ENCODE results near the gene MAGEB17. TPM values are rescaled to one million over a fixed set of nuclear protein-coding genes. Genes with fewer than 3 reads are reported as not detected.
"Not testable (repeated sequence)": the region's sequence is repeated elsewhere in the genome, so short reads cannot be mapped to it uniquely, and the experiment has no call there.

Gene MAGEB17
- total RNA-seq, 1 donor from 2014 or later = not detected

- no peak for DNase-seq (ENCODE audit: low spot score)
- Mint-ChIP-seq H3K36me3 (ENCODE audit: low read depth) (no peaks in the 10 kb centered on the region), H3K9me3 (no peaks in the 10 kb centered on the region), H3K27me3 (ENCODE audit: insufficient read depth) (peaks cover 2% of the 10 kb centered on the region), H3K4me1 (ENCODE audit: low read depth) (no peaks in the 10 kb centered on the region), H3K27ac (no peak overlapping the region), H3K4me3 (no peak overlapping the region)
- intact Hi-C loops (cut with micrococcal nuclease) = no loop called here
These were observed 2.5 kb upstream of the MAGEB17 start for GRCh38 chrX:16164748-16165147.

GRCh38 chrX:16171039-16171438 lies 3.8 kb downstream of the MAGEB17 start:
- no peak for DNase-seq (ENCODE audit: low spot score)
- no peak overlapping the region for H3K27ac Mint-ChIP-seq
- no peaks in the 10 kb centered on the region for H3K9me3 Mint-ChIP-seq
- no peak overlapping the region for H3K4me3 Mint-ChIP-seq
- intact Hi-C loops (cut with micrococcal nuclease) = no loop called here
- H3K36me3 Mint-ChIP-seq (ENCODE audit: low read depth) = no peaks in the 10 kb centered on the region
- peaks cover 3% of the 10 kb centered on the region for H3K27me3 Mint-ChIP-seq (ENCODE audit: insufficient read depth)
- H3K4me1 Mint-ChIP-seq (ENCODE audit: low read depth) = no peaks in the 10 kb centered on the region

- DNase-seq (ENCODE audit: low spot score) = no peak
- H3K27ac Mint-ChIP-seq = no peak overlapping the region
- no peak overlapping the region for H3K4me3 Mint-ChIP-seq
- H3K27me3 Mint-ChIP-seq (ENCODE audit: insufficient read depth) = peaks cover 3% of the 10 kb centered on the region
- H3K4me1 Mint-ChIP-seq (ENCODE audit: low read depth) = no peaks in the 10 kb centered on the region
- H3K36me3 Mint-ChIP-seq (ENCODE audit: low read depth) = no peaks in the 10 kb centered on the region
- no peaks in the 10 kb centered on the region for H3K9me3 Mint-ChIP-seq
- intact Hi-C loops (cut with micrococcal nuclease) = no loop called here
These were observed 4.7 kb downstream of the MAGEB17 start for GRCh38 chrX:16171944-16172343.

GRCh38 chrX:16172391-16172790 lies 5.1 kb downstream of the MAGEB17 start:
- intact Hi-C loops (cut with micrococcal nuclease) = no loop called here
- Mint-ChIP-seq H3K9me3 (no peaks in the 10 kb centered on the region), H3K4me1 (ENCODE audit: low read depth) (no peaks in the 10 kb centered on the region), H3K36me3 (ENCODE audit: low read depth) (no peaks in the 10 kb centered on the region), H3K4me3 (no peak overlapping the region), H3K27me3 (ENCODE audit: insufficient read depth) (peaks cover 3% of the 10 kb centered on the region), H3K27ac (no peak overlapping the region)
- DNase-seq (ENCODE audit: low spot score) = no peak

GRCh38 chrX:16175329-16176061 lies 8.2 kb downstream of the MAGEB17 start:
- Mint-ChIP-seq H3K27me3 (ENCODE audit: insufficient read depth) (peaks cover 3% of the 10 kb centered on the region), H3K36me3 (ENCODE audit: low read depth) (no peaks in the 10 kb centered on the region), H3K4me1 (ENCODE audit: low read depth) (no peaks in the 10 kb centered on the region)

GRCh38 chrX:16177260-16177659 lies 10.0 kb downstream of the MAGEB17 start:
- no peaks in the 10 kb centered on the region for H3K36me3 Mint-ChIP-seq (ENCODE audit: low read depth)
- H3K4me3 Mint-ChIP-seq = no peak overlapping the region
- no peak for DNase-seq (ENCODE audit: low spot score)
- H3K4me1 Mint-ChIP-seq (ENCODE audit: low read depth) = no peaks in the 10 kb centered on the region
- H3K27me3 Mint-ChIP-seq (ENCODE audit: insufficient read depth) = peaks cover 3% of the 10 kb centered on the region
- H3K27ac Mint-ChIP-seq = no peak overlapping the region
- intact Hi-C loops (cut with micrococcal nuclease) = no loop called here
- H3K9me3 Mint-ChIP-seq = no peaks in the 10 kb centered on the region

More at GRCh38 chrX:16175329-16176061, 8.2 kb downstream of the MAGEB17 start:
- no peak for DNase-seq (ENCODE audit: low spot score)
- no peak overlapping the region for H3K4me3 Mint-ChIP-seq
- no peak overlapping the region for H3K27ac Mint-ChIP-seq
- intact Hi-C loops (cut with micrococcal nuclease) = no loop called here
- H3K9me3 Mint-ChIP-seq = no peaks in the 10 kb centered on the region

GRCh38 chrX:16183843-16184242 lies 16.6 kb downstream of the MAGEB17 start:
- DNase-seq (ENCODE audit: low spot score); H3K4me3 Mint-ChIP-seq; H3K27me3 Mint-ChIP-seq (ENCODE audit: insufficient read depth); H3K36me3 Mint-ChIP-seq (ENCODE audit: low read depth); intact Hi-C loops (cut with micrococcal nuclease); H3K4me1 Mint-ChIP-seq (ENCODE audit: low read depth); H3K27ac Mint-ChIP-seq; H3K9me3 Mint-ChIP-seq: not testable (repeated sequence)

- H3K4me3 Mint-ChIP-seq = no peak overlapping the region
- intact Hi-C loops (cut with micrococcal nuclease) = no loop called here
- peaks cover 6% of the 10 kb centered on the region for H3K4me1 Mint-ChIP-seq (ENCODE audit: low read depth)
- no peaks in the 10 kb centered on the region for H3K9me3 Mint-ChIP-seq
- H3K27me3 Mint-ChIP-seq (ENCODE audit: insufficient read depth) = no peaks in the 10 kb centered on the region
- no peak overlapping the region for H3K27ac Mint-ChIP-seq
- no peak for DNase-seq (ENCODE audit: low spot score)
- no peaks in the 10 kb centered on the region for H3K36me3 Mint-ChIP-seq (ENCODE audit: low read depth)
These were observed 18.4 kb downstream of the MAGEB17 start for GRCh38 chrX:16185725-16186136.

GRCh38 chrX:16186380-16187007 lies 19.2 kb downstream of the MAGEB17 start:
- intact Hi-C loops (cut with micrococcal nuclease) = no loop called here
- Mint-ChIP-seq H3K27me3 (ENCODE audit: insufficient read depth) (no peaks in the 10 kb centered on the region), H3K9me3 (no peaks in the 10 kb centered on the region), H3K4me1 (ENCODE audit: low read depth) (peaks cover 6% of the 10 kb centered on the region), H3K4me3 (no peak overlapping the region), H3K27ac (no peak overlapping the region), H3K36me3 (ENCODE audit: low read depth) (no peaks in the 10 kb centered on the region)
- DNase-seq (ENCODE audit: low spot score) = no peak

GRCh38 chrX:16187024-16187760 lies 19.9 kb downstream of the MAGEB17 start:
- Mint-ChIP-seq H3K4me1 (ENCODE audit: low read depth) (peaks cover 6% of the 10 kb centered on the region), H3K27me3 (ENCODE audit: insufficient read depth) (no peaks in the 10 kb centered on the region), H3K9me3 (no peaks in the 10 kb centered on the region), H3K27ac (no peak overlapping the region), H3K36me3 (ENCODE audit: low read depth) (no peaks in the 10 kb centered on the region), H3K4me3 (no peak overlapping the region)
- intact Hi-C loops (cut with micrococcal nuclease) = no loop called here
- DNase-seq (ENCODE audit: low spot score) = no peak

- Mint-ChIP-seq H3K4me3 (no peak overlapping the region), H3K4me1 (ENCODE audit: low read depth) (peaks cover 6% of the 10 kb centered on the region), H3K27ac (no peak overlapping the region), H3K36me3 (ENCODE audit: low read depth) (no peaks in the 10 kb centered on the region), H3K27me3 (ENCODE audit: insufficient read depth) (no peaks in the 10 kb centered on the region), H3K9me3 (no peaks in the 10 kb centered on the region)
- DNase-seq (ENCODE audit: low spot score) = no peak
- intact Hi-C loops (cut with micrococcal nuclease) = no loop called here
These were observed 21.4 kb downstream of the MAGEB17 start for GRCh38 chrX:16188687-16189086.

GRCh38 chrX:16191605-16192004 lies 24.3 kb downstream of the MAGEB17 start:
- Mint-ChIP-seq H3K36me3 (ENCODE audit: low read depth) (no peaks in the 10 kb centered on the region), H3K9me3 (no peaks in the 10 kb centered on the region), H3K4me1 (ENCODE audit: low read depth) (no peaks in the 10 kb centered on the region), H3K27me3 (ENCODE audit: insufficient read depth) (no peaks in the 10 kb centered on the region), H3K4me3 (no peak overlapping the region), H3K27ac (no peak overlapping the region)
- no peak for DNase-seq (ENCODE audit: low spot score)
- intact Hi-C loops (cut with micrococcal nuclease) = no loop called here

- Mint-ChIP-seq H3K27ac (no peak overlapping the region), H3K9me3 (no peaks in the 10 kb centered on the region), H3K4me3 (no peak overlapping the region), H3K4me1 (ENCODE audit: low read depth) (no peaks in the 10 kb centered on the region), H3K36me3 (ENCODE audit: low read depth) (no peaks in the 10 kb centered on the region), H3K27me3 (ENCODE audit: insufficient read depth) (no peaks in the 10 kb centered on the region)
- intact Hi-C loops (cut with micrococcal nuclease) = no loop called here
- no peak for DNase-seq (ENCODE audit: low spot score)
These were observed 29.5 kb downstream of the MAGEB17 start for GRCh38 chrX:16196829-16197228.

All from activated T-helper 1 cell treated with anti-CD3 and anti-CD28 coated beads, Interleukin-12 subunit alpha, Interleukin-12 subunit beta, Interleukin-2, Interleukin-4 antibody, amounts not matched to agents 30 ng/mL and 10 ng/mL and 1 ng/mL, durations not matched to agents 14 hours and 24 hours and 36 hours (primary cell).